Kidney epithelial cell (primary cell): Measurements from ENCODE around the gene RGSL1. TPM values are rescaled to one million over a fixed set of nuclear protein-coding genes. Genes with fewer than 3 reads are reported as not detected.

ENCODE experiments used
- DNase-seq: peaks from one replicate; pipeline ENCODE4 v3.0.0-alpha.2; 2010; ENCODE audit warnings: low read depth
- H3K27me3 ChIP-seq: 2 replicates; pipeline ENCODE4 v1.6.0; 2011; ENCODE audit warnings: low read length; ENCODE audit not compliant: control insufficient read depth, insufficient read depth
- H3K36me3 ChIP-seq: 2 replicates; pipeline ENCODE4 v1.5.1; 2011; ENCODE audit warnings: low read length; ENCODE audit not compliant: control insufficient read depth, insufficient read depth
- H3K4me3 ChIP-seq: 2 replicates; pipeline ENCODE4 v1.5.1; 2011; ENCODE audit warnings: low read depth, mild to moderate bottlenecking, control low read depth, low read length
- CTCF ChIP-seq: IDR thresholded peaks from 2 replicates; pipeline ENCODE4 v1.5.1; 2011; ENCODE audit warnings: mild to moderate bottlenecking, moderate library complexity, low read length, control low read depth, inconsistent platforms; ENCODE audit not compliant: insufficient read depth, poor library complexity, severe bottlenecking
- total RNA-seq: library from RNA; depleted of rRNA; stranded (reverse); fragments of >200 nt; gene quantifications from 2 replicates; pipeline ENCODE4 v1.2.3, GENCODE V29; 2015

The RGSL1 gene
- total RNA-seq, 1 donor from 2014 or later, result not detected

GRCh38 chr1:182607566-182607965 is 157.6 kb downstream of the RGSL1 start:
- H3K4me3 ChIP-seq, result no peak overlapping the region
- no peak for TF ChIP-seq CTCF
- H3K27me3 ChIP-seq, result no peaks in the 10 kb centered on the region
- no peak for DNase-seq
- H3K36me3 ChIP-seq, result no peaks in the 10 kb centered on the region

- H3K27me3 ChIP-seq, result no peaks in the 10 kb centered on the region
- TF ChIP-seq CTCF, result no peak
- no peaks in the 10 kb centered on the region for H3K36me3 ChIP-seq
- H3K4me3 ChIP-seq, result no peak overlapping the region
- DNase-seq, result no peak
Measured at GRCh38 chr1:182608236-182608635, 158.3 kb downstream of the RGSL1 start.

- H3K27me3 ChIP-seq, result no peaks in the 10 kb centered on the region
- no peak for DNase-seq
- no peaks in the 10 kb centered on the region for H3K36me3 ChIP-seq
- H3K4me3 ChIP-seq, result no peak overlapping the region
- no peak for TF ChIP-seq CTCF
Measured at GRCh38 chr1:182608845-182609610, 159.1 kb downstream of the RGSL1 start.

Other genes starting within 250 kb of the RGSL1 start
- gene GLUL, start 58.4 kb upstream of the RGSL1 start, total RNA-seq, result 161 and 175 TPM in 2 replicates
- gene TEDDM1, start 49.5 kb upstream of the RGSL1 start, total RNA-seq, result not detected in 2 replicates
- 5.7 and 5.8 TPM in 2 replicates for gene RNASEL, start 139.1 kb downstream of the RGSL1 start, total RNA-seq
- 2.3 and 2.9 TPM in 2 replicates for gene RGS16, start 154.2 kb downstream of the RGSL1 start, total RNA-seq
- gene RGS8, start 234.4 kb downstream of the RGSL1 start, total RNA-seq, result 0.04 TPM in 1 of 2 replicates, not detected in the other